Measurements from ENCODE around the gene KLHL29. TPM values are rescaled to one million over a fixed set of nuclear protein-coding genes. Genes with fewer than 3 reads are reported as not detected.

The KLHL29 gene
- total RNA-seq, 2 donors from 2014 or later: 2.0 to 2.9 TPM

DNA sequence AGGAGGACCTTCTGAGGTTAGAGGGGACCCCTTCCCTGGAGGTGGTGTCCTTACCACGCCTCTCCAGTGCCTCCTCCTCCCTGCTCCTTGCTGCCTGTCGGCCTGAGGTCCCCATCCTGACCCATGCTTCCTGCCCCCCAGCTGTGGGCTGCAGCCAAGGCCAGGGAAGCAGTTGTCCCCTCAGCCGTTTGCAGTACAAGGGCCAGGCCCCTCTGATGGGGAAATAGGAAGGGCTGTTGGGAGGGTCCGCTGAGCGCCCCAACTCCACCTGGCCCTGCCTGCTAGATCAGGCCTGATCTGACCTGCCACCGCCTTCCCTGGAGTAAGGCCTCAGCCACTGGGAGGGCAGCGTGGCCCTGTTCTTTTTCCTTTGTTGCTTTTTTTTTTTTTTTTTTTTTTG is 219.8 kb downstream of the KLHL29 start:
- intact Hi-C loops (cut with DNase I): no loop called here
- Histone ChIP-seq H3K9ac (ENCODE audit: low read depth in 2 of 2, low read length in 2 of 2) (no peak overlapping the region), H3K4me3 (no peak overlapping the region), H3K27ac (no peak overlapping the region), H3K36me3 (no peaks in the 10 kb centered on the region), H3K27me3 (no peaks in the 10 kb centered on the region), H3K4me1 (no peaks in the 10 kb centered on the region), H3K9me3 (no peaks in the 10 kb centered on the region)
- no peak for DNase-seq
- TF ChIP-seq, protein P1, sequence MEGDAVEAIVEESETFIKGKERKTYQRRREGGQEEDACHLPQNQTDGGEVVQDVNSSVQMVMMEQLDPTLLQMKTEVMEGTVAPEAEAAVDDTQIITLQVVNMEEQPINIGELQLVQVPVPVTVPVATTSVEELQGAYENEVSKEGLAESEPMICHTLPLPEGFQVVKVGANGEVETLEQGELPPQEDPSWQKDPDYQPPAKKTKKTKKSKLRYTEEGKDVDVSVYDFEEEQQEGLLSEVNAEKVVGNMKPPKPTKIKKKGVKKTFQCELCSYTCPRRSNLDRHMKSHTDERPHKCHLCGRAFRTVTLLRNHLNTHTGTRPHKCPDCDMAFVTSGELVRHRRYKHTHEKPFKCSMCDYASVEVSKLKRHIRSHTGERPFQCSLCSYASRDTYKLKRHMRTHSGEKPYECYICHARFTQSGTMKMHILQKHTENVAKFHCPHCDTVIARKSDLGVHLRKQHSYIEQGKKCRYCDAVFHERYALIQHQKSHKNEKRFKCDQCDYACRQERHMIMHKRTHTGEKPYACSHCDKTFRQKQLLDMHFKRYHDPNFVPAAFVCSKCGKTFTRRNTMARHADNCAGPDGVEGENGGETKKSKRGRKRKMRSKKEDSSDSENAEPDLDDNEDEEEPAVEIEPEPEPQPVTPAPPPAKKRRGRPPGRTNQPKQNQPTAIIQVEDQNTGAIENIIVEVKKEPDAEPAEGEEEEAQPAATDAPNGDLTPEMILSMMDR (IDR thresholded peaks at IDR 0.05): no peak

DNA sequence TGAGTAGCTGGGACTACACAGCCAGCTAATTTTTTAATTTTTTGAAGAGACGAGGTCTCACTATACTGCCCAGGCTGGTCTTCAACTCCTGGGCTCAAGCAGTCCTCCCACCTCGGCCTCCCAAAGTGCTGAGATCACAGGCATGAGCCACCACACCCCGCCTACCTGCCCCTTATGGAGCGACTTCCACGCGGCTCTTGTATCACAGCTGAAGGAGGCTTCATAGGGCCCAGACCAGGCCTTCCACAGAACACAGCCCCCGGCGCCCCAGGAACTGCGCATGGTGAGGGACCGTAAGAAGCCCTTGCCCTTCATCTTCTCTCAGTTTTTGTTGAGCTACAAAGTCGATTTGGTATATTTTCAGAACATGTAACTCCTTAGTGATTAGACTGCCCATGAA is 220.3 kb downstream of the KLHL29 start:
- no peak for DNase-seq

DNA sequence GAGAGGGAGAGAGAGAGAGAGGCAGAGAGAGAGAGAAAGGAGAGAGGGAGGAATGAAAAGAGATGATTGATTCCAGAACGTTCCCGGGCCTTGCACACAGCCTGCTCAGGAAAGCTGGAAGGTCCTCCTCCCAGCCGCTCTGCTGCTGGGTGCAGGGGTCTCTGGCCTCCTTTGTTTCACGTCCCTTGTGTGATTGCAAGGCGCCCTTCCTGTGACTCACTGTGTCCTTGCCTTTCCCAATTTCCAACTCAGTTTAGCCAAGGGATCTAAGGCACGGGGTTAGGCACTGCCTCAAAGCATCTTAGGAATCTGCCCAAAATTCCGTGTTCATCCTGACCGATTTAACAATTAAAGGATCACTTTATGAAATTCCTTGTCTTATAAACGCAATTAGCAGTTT is 221.2 kb downstream of the KLHL29 start:
- Histone ChIP-seq H3K27ac (no peak overlapping the region), H3K9ac (ENCODE audit: low read depth in 2 of 2, low read length in 2 of 2) (no peak overlapping the region), H3K4me1 (no peaks in the 10 kb centered on the region), H3K36me3 (no peaks in the 10 kb centered on the region), H3K27me3 (no peaks in the 10 kb centered on the region), H3K4me3 (no peak overlapping the region), H3K9me3 (no peaks in the 10 kb centered on the region)
- DNase-seq: no peak
- intact Hi-C loops (cut with DNase I): no loop called here
- TF ChIP-seq, protein P1 (IDR thresholded peaks at IDR 0.05): no peak

More for the DNA sequence above, 220.3 kb downstream of the KLHL29 start:
- Histone ChIP-seq H3K9me3 (no peaks in the 10 kb centered on the region), H3K27ac (no peak overlapping the region), H3K4me3 (no peak overlapping the region), H3K27me3 (no peaks in the 10 kb centered on the region), H3K4me1 (no peaks in the 10 kb centered on the region), H3K36me3 (no peaks in the 10 kb centered on the region), H3K9ac (ENCODE audit: low read depth in 2 of 2, low read length in 2 of 2) (no peak overlapping the region)
- intact Hi-C loops (cut with DNase I): no loop called here
- TF ChIP-seq, protein P1 (IDR thresholded peaks at IDR 0.05): no peak

DNA sequence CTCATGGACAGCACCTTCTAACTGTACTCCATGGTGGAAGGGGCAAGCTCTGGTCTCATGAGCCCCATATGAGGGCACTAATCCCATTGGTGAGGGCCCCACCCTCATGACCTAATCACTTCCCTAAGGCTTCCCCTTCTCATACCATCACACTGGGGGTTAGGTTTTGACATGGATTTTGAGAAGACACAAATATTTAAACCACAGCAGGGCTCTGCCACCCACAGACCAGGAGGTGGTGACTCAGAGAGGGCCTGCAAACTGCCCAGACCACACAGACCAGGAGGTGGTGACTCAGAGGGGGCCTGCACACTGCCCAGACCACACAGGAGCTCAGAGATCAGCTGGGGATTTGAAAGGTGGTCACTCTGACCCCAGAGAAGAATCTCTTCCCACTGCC is 222.0 kb downstream of the KLHL29 start:
- H3K27me3 ChIP-seq: no peaks in the 10 kb centered on the region
- intact Hi-C loops (cut with DNase I): no loop called here
- TF ChIP-seq, protein P1 (IDR thresholded peaks at IDR 0.05): no peak
- DNase-seq: no peak
- no peaks in the 10 kb centered on the region for H3K36me3 ChIP-seq
- H3K9me3 ChIP-seq: no peaks in the 10 kb centered on the region
- H3K27ac ChIP-seq: no peak overlapping the region
- no peak overlapping the region for H3K9ac ChIP-seq (ENCODE audit: low read depth in 2 of 2, low read length in 2 of 2)
- no peak overlapping the region for H3K4me3 ChIP-seq
- H3K4me1 ChIP-seq: no peaks in the 10 kb centered on the region

DNA sequence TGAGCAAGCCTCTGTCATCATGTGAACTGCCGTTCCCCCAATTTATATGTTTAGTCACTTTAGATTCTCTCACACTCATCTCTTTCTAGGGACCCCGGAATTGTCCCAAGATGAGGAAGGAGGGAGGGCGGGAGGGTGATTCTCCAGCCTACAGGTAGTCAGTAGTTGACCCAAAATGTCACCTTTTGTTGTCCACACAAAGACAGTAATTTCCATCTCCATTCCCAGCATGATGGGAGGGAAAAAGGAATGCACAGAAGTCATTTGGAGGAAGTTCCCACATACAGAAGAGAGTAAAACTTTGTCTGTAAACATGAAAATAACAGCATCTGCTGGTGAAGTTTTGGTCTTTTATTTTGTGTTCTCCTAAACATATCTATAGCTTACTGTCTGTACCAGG is 222.9 kb downstream of the KLHL29 start:
- no peaks in the 10 kb centered on the region for H3K4me1 ChIP-seq
- DNase-seq: no peak
- no peak overlapping the region for H3K9ac ChIP-seq (ENCODE audit: low read depth in 2 of 2, low read length in 2 of 2)
- H3K9me3 ChIP-seq: no peaks in the 10 kb centered on the region
- intact Hi-C loops (cut with DNase I): no loop called here
- H3K27ac ChIP-seq: no peak overlapping the region
- TF ChIP-seq, protein P1 (IDR thresholded peaks at IDR 0.05): no peak
- H3K27me3 ChIP-seq: no peaks in the 10 kb centered on the region
- no peaks in the 10 kb centered on the region for H3K36me3 ChIP-seq
- no peak overlapping the region for H3K4me3 ChIP-seq

DNA sequence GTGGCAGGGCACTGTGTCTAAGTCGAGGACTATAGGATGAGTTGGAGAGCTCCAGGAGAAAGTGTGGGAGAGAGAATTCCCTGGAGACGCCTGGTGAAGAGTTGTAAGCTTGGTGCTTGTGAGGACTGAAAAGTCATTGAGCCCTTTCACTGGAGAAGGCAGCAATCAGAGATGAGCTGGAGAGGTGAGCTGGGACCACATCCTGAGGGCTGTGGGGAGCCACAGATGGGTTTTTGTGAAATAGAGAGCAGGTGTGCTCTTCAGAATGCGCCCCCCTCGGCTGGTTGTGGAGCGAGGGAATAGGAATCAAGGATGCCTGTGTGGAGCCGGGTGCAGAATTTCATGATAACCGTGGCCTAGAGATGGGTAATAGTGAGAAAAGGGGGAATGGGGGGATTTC is 224.3 kb downstream of the KLHL29 start:
- Histone ChIP-seq H3K36me3 (no peaks in the 10 kb centered on the region), H3K9me3 (no peaks in the 10 kb centered on the region), H3K4me3 (no peak overlapping the region), H3K9ac (ENCODE audit: low read depth in 2 of 2, low read length in 2 of 2) (no peak overlapping the region), H3K27ac (no peak overlapping the region), H3K27me3 (no peaks in the 10 kb centered on the region), H3K4me1 (no peaks in the 10 kb centered on the region)
- TF ChIP-seq, protein P1 (IDR thresholded peaks at IDR 0.05): no peak
- intact Hi-C loops (cut with DNase I): no loop called here
- no peak for DNase-seq

Measured in colonic mucosa (tissue), 4 donors.